Activated CD8-positive, alpha-beta T cell treated with anti-CD3 and anti-CD28 coated beads for 36 hours (primary cell): Measurements from ENCODE around the gene SSBP3. TPM values are rescaled to one million over a fixed set of nuclear protein-coding genes. Genes with fewer than 3 reads are reported as not detected.

Experiments used
- ATAC-seq: fragments of 200-7000 bp; cut with Tn5 transposase; one replicate; pipeline ENCODE4 v1.10.0; 2021; ENCODE audit warnings: mild to moderate bottlenecking, moderate library complexity
- CTCF ChIA-PET: fragments of 350-600 bp; sonication (Branson Sonifier 250); formaldehyde crosslinking; loops from one replicate; lab custom pipeline; 2021; ENCODE audit warnings: antibody characterized with exemption; lab: Charles Lee
- POLR2A ChIA-PET: fragments of 350-600 bp; sonication (Branson Sonifier 250); formaldehyde crosslinking; loops from one replicate; lab custom pipeline; 2021; ENCODE audit warnings: antibody characterized with exemption; lab: Charles Lee
- DNase-seq: peaks from one replicate; pipeline ENCODE4 v3.0.0-alpha.2; 2020
- H3K27ac Mint-ChIP-seq: one replicate; pipeline ENCODE4 v1.8.0; 2021; ENCODE audit warnings: mild to moderate bottlenecking, mixed read lengths
- H3K27me3 Mint-ChIP-seq: one replicate; pipeline ENCODE4 v1.8.0; 2021; ENCODE audit warnings: mixed read lengths
- H3K36me3 Mint-ChIP-seq: one replicate; pipeline ENCODE4 v1.8.0; 2021; ENCODE audit warnings: low read depth, mixed read lengths
- H3K4me1 Mint-ChIP-seq: one replicate; pipeline ENCODE4 v1.8.0; 2021; ENCODE audit warnings: low read depth, mixed read lengths
- H3K4me3 Mint-ChIP-seq: one replicate; pipeline ENCODE4 v1.8.0; 2021; ENCODE audit warnings: mild to moderate bottlenecking, moderate library complexity, mixed read lengths
- H3K9me3 Mint-ChIP-seq: one replicate; pipeline ENCODE4 v1.8.0; 2021; ENCODE audit warnings: mixed read lengths
- CTCF ChIP-seq: fragments of 200-600 bp; IDR thresholded peaks from one replicate; pipeline ENCODE4 v1.8.0; 2022; ENCODE audit warnings: antibody characterized with exemption, mild to moderate bottlenecking
- intact Hi-C: fragments of 100-400 bp; cut with micrococcal nuclease; formaldehyde crosslinking; loops from one replicate; pipeline ENCODE4 v1.10.0; 2022
- total RNA-seq, 2 experiments: library from RNA; stranded (reverse); gene quantifications; one replicate each; pipeline ENCODE4 v1.2.3, GENCODE V29; 2021

SSBP3 gene
- total RNA-seq, 2 experiments from 2014 or later = 62.6 to 67.8 TPM

DNA sequence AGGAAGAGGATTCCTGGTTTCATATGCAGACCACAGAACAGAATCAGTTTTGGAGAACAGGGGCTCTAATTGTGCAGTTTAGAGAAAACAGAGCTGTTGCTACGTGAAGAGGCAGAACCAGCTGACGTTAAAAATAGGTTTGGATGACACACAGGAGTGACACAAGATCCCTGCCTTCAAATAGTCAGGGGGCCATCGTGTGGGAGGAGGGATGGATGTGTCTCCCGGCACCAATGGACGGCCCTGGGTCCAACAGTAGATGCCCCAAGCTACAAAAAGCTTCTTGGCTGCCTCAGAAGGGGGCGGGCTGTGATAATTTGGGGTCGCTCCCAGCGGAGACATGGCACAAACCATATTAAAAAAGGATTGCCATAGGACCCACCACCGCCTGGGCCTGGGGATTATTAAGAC is 118.4 kb downstream of the SSBP3 start:
- ATAC-seq (no peak), DNase-seq (peak; percentile 53)
- Mint-ChIP-seq H3K36me3 (peaks cover 6% of the 10 kb centered on the region), H3K4me1 (peaks cover 88% of the 10 kb centered on the region), H3K4me3 (peak overlapping the region; percentile 74), H3K9me3 (no peaks in the 10 kb centered on the region), H3K27me3 (no peaks in the 10 kb centered on the region), H3K27ac (peak overlapping the region; percentile 98)
- CTCF ChIA-PET = interaction anchor here (0.7 to 3.7 kb wide), 3 partner anchors 16 to 201 kb away, joined by 3 to 16 read pairs (median 3); no protein-coding TSS in a partner anchor
- intact Hi-C loops = loop anchor here (5.0 to 10.0 kb wide), 3 partner anchors 69 to 197 kb away; no protein-coding TSS in a partner anchor
- no peak for TF ChIP-seq CTCF
- POLR2A ChIA-PET = interaction anchor here (0.8 to 3.8 kb wide), 6 partner anchors 10 to 120 kb away, joined by 3 to 23 read pairs (median 5); no protein-coding TSS in a partner anchor

DNA sequence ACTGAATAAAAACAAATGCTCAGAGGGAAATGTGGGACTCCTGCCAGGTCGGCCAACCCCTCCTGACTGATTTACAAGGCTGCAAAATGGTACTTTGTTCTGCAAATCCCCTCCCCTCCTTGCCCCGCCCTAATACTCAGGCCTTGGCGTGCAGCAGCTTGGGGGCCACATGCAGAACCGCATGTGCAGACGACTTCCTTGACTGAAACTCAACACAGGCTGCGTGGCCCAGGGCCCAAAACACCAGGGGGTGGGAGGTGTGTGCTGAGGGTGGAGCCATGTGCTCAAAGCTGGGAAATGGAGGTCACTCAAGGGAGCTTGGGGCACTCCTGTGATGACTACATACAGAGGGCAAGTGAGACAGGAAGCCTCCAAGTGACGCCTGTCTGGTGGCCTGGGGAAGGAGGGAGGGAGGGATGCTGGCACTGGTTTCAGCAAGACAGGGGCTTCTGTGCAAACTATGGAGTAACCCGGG is 119.0 kb downstream of the SSBP3 start:
- CTCF ChIA-PET = interaction anchor here (0.7 to 3.7 kb wide), 4 partner anchors 15 to 202 kb away, joined by 3 to 16 read pairs (median 4); no protein-coding TSS in a partner anchor
- Mint-ChIP-seq H3K4me1 (peaks cover 92% of the 10 kb centered on the region), H3K27me3 (no peaks in the 10 kb centered on the region), H3K27ac (peak overlapping the region; percentile 98), H3K36me3 (peaks cover 6% of the 10 kb centered on the region), H3K4me3 (peak overlapping the region; percentile 74), H3K9me3 (no peaks in the 10 kb centered on the region)
- POLR2A ChIA-PET = interaction anchor here (0.6 to 3.8 kb wide), 9 partner anchors 8 to 120 kb away, joined by 3 to 23 read pairs (median 5); partner anchors contain the start of gene SSBP3
- peak; percentile 95 for DNase-seq
- TF ChIP-seq CTCF = no peak
- intact Hi-C loops = loop anchor here (5.0 to 10.0 kb wide), 3 partner anchors 70 to 198 kb away; no protein-coding TSS in a partner anchor
- peak; percentile 82 for ATAC-seq

DNA sequence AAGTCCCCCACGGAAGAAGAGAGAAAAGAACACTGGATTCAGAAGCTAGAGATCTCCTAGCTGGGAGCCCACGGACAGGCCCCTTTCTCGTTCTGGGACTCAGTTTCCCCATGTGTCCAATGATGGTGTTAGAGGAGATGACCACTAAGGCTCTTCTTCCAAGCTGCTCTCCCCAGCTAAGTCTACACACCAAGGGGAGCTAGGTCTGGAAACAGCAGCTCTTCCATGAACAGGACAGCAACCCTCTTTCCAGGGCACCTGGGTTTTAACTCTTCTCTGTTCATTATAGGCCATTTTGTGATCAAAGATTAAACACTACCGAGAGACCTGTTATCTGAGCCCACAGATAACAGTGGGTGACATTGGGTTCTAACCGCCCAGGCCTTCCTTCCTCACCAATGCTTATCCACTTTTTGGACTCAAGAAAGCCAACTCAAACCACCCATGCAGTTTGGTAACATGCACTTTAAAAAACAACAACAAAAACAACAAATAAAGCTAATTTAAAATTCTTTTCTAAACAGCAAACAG is 120.3 kb downstream of the SSBP3 start:
- H3K27ac Mint-ChIP-seq = peak overlapping the region; percentile 98
- ATAC-seq (no peak), DNase-seq (no peak)
- TF ChIP-seq CTCF = no peak
- ChIA-PET CTCF (interaction anchor here (0.8 to 3.7 kb wide), 9 partner anchors 9 to 203 kb away, joined by 3 to 16 read pairs (median 3); partner anchors contain the start of gene SSBP3), POLR2A (interaction anchor here (0.9 to 2.8 kb wide), 12 partner anchors 9 to 121 kb away, joined by 3 to 16 read pairs (median 4); partner anchors contain the start of genes CYB5RL, MRPL37 and SSBP3)
- H3K27me3 Mint-ChIP-seq = no peaks in the 10 kb centered on the region
- intact Hi-C loops = loop anchor here (5.0 to 10.0 kb wide), 3 partner anchors 71 to 199 kb away; no protein-coding TSS in a partner anchor
- H3K9me3 Mint-ChIP-seq = no peaks in the 10 kb centered on the region
- H3K4me3 Mint-ChIP-seq = peak overlapping the region; percentile 74
- peaks cover 84% of the 10 kb centered on the region for H3K4me1 Mint-ChIP-seq
- peaks cover 6% of the 10 kb centered on the region for H3K36me3 Mint-ChIP-seq

- Mint-ChIP-seq H3K27ac (peak overlapping the region; percentile 98), H3K4me3 (peak overlapping the region; percentile 74), H3K27me3 (no peaks in the 10 kb centered on the region), H3K9me3 (no peaks in the 10 kb centered on the region), H3K4me1 (peaks cover 84% of the 10 kb centered on the region), H3K36me3 (peaks cover 14% of the 10 kb centered on the region)
- ChIA-PET CTCF (interaction anchor here (1.1 to 1.6 kb wide), 5 partner anchors 8 to 199 kb away, joined by 3 to 4 read pairs (median 3); no protein-coding TSS in a partner anchor), POLR2A (interaction anchor here (0.9 to 2.8 kb wide), 12 partner anchors 8 to 122 kb away, joined by 3 to 16 read pairs (median 3); partner anchors contain the start of genes CYB5RL and MRPL37)
- TF ChIP-seq CTCF = no peak
- intact Hi-C loops = loop anchor here (5.0 to 10.0 kb wide), 3 partner anchors 72 to 200 kb away; no protein-coding TSS in a partner anchor
- DNase-seq (peak; percentile 76), ATAC-seq (peak; percentile 64)
These were observed 121.2 kb downstream of the SSBP3 start for GRCh38 chr1:54284781-54285529.
